Endodermal cell (in vitro differentiated cells): Measurements from ENCODE around the gene OXGR1. TPM values are rescaled to one million over a fixed set of nuclear protein-coding genes. Genes with fewer than 3 reads are reported as not detected.

Experiments
- DNase-seq: peaks from one replicate; pipeline ENCODE4 v3.0.0-alpha.2; 2017
- H3K27ac ChIP-seq: 2 replicates; pipeline ENCODE4 v1.5.1; 2013; ENCODE audit warnings: mild to moderate bottlenecking, low read depth, low read length, moderate library complexity
- H3K27me3 ChIP-seq: 2 replicates; pipeline ENCODE4 v1.6.1; 2013; ENCODE audit warnings: mild to moderate bottlenecking, low read length, moderate library complexity; ENCODE audit not compliant: insufficient read depth, control insufficient read depth, poor library complexity, severe bottlenecking
- H3K36me3 ChIP-seq: 2 replicates; pipeline ENCODE4 v1.7.0; 2013; ENCODE audit warnings: mild to moderate bottlenecking, low read length, moderate library complexity; ENCODE audit not compliant: control insufficient read depth, insufficient read depth
- H3K4me1 ChIP-seq: one replicate; pipeline ENCODE4 v1.7.0; 2013; ENCODE audit warnings: low read length; ENCODE audit not compliant: control insufficient read depth, insufficient read depth
- H3K4me3 ChIP-seq: 2 replicates; pipeline ENCODE4 v1.5.1; 2013; ENCODE audit warnings: mild to moderate bottlenecking, low read length, moderate library complexity
- H3K9ac ChIP-seq: 2 replicates; pipeline ENCODE4 v1.6.1; 2013; ENCODE audit warnings: mild to moderate bottlenecking, low read length, moderate library complexity; ENCODE audit not compliant: poor library complexity, severe bottlenecking; ENCODE audit errors: extremely low read depth
- H3K9me3 ChIP-seq: 2 replicates; pipeline ENCODE4 v1.6.1; 2013; ENCODE audit warnings: mild to moderate bottlenecking, low read length, moderate library complexity; ENCODE audit not compliant: control insufficient read depth
- H3K27ac Mint-ChIP-seq: 2 replicates; pipeline ENCODE4 v1.8.0; 2020; ENCODE audit warnings: mixed read lengths
- H3K27me3 Mint-ChIP-seq: 2 replicates; pipeline ENCODE4 v1.8.0; 2021; ENCODE audit warnings: mild to moderate bottlenecking, mixed read lengths; ENCODE audit not compliant: insufficient read depth
- H3K36me3 Mint-ChIP-seq: 2 replicates; pipeline ENCODE4 v1.8.0; 2020; ENCODE audit warnings: low read depth, mixed read lengths
- H3K4me1 Mint-ChIP-seq: 2 replicates; pipeline ENCODE4 v1.8.0; 2020; ENCODE audit warnings: mixed read lengths
- H3K4me3 Mint-ChIP-seq: 2 replicates; pipeline ENCODE4 v1.8.0; 2020; ENCODE audit warnings: mild to moderate bottlenecking, moderate library complexity, mixed read lengths
- H3K9me3 Mint-ChIP-seq: 2 replicates; pipeline ENCODE4 v1.8.0; 2020; ENCODE audit warnings: mild to moderate bottlenecking, mixed read lengths
- WGBS, 2 experiments: methylation state at CpG; one replicate each; pipeline versions ENCODE4 v1.1.5 to v1.1.7; 2013; ENCODE audit warnings: missing lambda C conversion rate in 2 of 2, mixed read lengths in 1 of 2; ENCODE audit not compliant: insufficient coverage in 1 of 2, insufficient read length in 1 of 2; 5-methylcytosine and 5-hydroxymethylcytosine counted together
- total RNA-seq, 2 donors: library from RNA; stranded (reverse); fragmentation: NEBNext Ultra II Directional in 1 of 2; extraction: Animal tissue kit (Norgen Biotek cat#: 25700) in 1 of 2; gene quantifications; 2 replicates in 1 of 2; 3 replicates in 1 of 2; pipeline ENCODE4 v1.2.1, GENCODE V29; 2021
- TF ChIP-seq, protein P1 (sequence below): fragments of 200-600 bp; sonication (generic); conservative IDR thresholded peaks from 2 replicates; pipeline ENCODE4 v1.5.0; 2021; ENCODE audit warnings: antibody characterized with exemption, mild to moderate bottlenecking

The OXGR1 gene
- total RNA-seq, 2 donors from 2014 or later = 1.4 to 1.6 TPM

DNA sequence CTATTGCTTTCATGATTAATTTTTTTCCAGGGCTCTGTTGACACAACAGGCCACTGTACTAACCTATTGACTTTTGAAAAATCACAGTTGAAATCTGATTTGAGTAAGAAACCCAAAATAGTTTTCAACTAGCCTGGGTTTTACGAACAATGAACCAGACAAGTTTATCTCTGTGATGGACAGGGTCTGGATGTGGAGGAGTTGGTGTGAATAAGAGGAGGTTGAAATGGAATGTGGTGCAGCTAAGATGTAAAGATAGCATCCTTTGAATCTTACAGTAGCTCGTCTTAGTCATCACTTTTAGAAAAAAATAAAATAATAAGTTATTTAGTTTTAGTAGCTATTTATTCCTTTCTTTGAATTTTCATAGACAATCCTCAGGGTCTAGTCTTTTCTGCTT, 8.3 kb upstream of the OXGR1 start:
- Histone ChIP-seq H3K36me3 (no peaks in the 10 kb centered on the region), H3K27me3 (peaks cover 82% of the 10 kb centered on the region), H3K9me3 (no peaks in the 10 kb centered on the region), H3K4me3 (no peak overlapping the region), H3K27ac (no peak overlapping the region), H3K4me1 (no peaks in the 10 kb centered on the region), H3K9ac (no peak overlapping the region)
- TF ChIP-seq, protein P1, sequence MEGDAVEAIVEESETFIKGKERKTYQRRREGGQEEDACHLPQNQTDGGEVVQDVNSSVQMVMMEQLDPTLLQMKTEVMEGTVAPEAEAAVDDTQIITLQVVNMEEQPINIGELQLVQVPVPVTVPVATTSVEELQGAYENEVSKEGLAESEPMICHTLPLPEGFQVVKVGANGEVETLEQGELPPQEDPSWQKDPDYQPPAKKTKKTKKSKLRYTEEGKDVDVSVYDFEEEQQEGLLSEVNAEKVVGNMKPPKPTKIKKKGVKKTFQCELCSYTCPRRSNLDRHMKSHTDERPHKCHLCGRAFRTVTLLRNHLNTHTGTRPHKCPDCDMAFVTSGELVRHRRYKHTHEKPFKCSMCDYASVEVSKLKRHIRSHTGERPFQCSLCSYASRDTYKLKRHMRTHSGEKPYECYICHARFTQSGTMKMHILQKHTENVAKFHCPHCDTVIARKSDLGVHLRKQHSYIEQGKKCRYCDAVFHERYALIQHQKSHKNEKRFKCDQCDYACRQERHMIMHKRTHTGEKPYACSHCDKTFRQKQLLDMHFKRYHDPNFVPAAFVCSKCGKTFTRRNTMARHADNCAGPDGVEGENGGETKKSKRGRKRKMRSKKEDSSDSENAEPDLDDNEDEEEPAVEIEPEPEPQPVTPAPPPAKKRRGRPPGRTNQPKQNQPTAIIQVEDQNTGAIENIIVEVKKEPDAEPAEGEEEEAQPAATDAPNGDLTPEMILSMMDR = no peak
- Mint-ChIP-seq H3K27ac (no peak overlapping the region), H3K9me3 (no peaks in the 10 kb centered on the region), H3K4me1 (no peaks in the 10 kb centered on the region), H3K4me3 (no peak overlapping the region), H3K36me3 (no peaks in the 10 kb centered on the region), H3K27me3 (peaks cover 85% of the 10 kb centered on the region)
- no peak for DNase-seq
- 83 to 90% methylated on average over 1 of the region's 2 CpGs for WGBS, 2 experiments

DNA sequence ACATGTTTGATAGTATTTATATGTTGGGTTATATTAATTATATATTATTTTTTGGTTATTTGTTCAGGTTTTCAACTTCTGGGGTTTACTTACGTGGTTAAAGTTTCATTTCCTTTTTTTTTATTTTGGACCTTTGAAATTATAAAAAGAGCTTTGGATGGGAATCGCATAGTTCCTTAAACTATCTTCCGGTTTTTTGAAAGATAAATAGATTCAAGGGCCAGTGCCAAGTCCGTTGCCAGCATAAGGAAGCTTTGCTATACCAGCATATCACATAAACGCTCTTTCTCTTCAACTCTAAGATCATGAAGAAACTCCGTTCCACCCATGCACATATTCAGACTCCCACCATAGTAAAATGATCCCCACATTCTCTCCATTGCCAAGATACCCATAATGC, 7.4 kb upstream of the OXGR1 start:
- 93 to 100% methylated on average over 3 to 6 of the region's 6 CpGs for WGBS, 2 experiments
- no peak overlapping the region for H3K27ac ChIP-seq

DNA sequence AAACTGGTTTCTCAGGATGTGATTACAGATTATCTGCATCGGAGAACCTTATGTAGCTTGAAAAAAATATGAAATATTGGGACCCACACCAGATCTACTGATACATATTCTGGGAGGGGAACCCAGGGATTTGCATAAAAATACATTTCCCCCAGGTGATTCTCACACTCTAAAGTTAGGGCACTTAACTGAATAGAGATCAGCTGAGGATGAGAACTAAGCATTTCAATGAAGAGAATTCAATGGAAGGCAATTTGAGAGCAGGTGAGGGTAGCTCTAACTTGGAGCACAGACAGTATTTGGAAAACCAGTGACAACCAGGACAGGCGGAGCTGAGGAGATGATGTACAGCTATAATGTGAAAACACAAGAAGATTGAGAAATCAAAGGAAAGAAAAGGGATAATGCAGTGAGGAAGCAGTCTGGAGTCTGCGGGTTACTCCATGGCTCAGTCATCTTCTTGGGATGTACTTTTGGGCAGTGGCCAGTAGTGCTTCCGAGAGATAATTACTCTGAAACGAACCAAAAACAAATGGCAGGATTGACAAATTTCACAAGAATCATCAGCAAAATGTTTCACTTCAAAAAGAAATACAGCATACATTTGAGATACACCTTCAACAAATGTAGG, 6.1 kb upstream of the OXGR1 start:
- Mint-ChIP-seq H3K36me3 (no peaks in the 10 kb centered on the region), H3K27ac (no peak overlapping the region), H3K4me3 (no peak overlapping the region), H3K9me3 (no peaks in the 10 kb centered on the region), H3K27me3 (peaks cover 96% of the 10 kb centered on the region), H3K4me1 (no peaks in the 10 kb centered on the region)
- H3K9me3 ChIP-seq = no peaks in the 10 kb centered on the region
- H3K9ac ChIP-seq = no peak overlapping the region
- no peaks in the 10 kb centered on the region for H3K36me3 ChIP-seq
- WGBS, 2 experiments = 76 to 87% methylated on average over 5 of the region's 5 CpGs
- TF ChIP-seq, protein P1 = no peak
- H3K4me3 ChIP-seq = no peak overlapping the region
- no peak overlapping the region for H3K27ac ChIP-seq
- no peaks in the 10 kb centered on the region for H3K4me1 ChIP-seq
- DNase-seq = no peak
- peaks cover 98% of the 10 kb centered on the region for H3K27me3 ChIP-seq

More for the DNA sequence above, 7.4 kb upstream of the OXGR1 start:
- H3K27me3 Mint-ChIP-seq = peaks cover 92% of the 10 kb centered on the region
- H3K9me3 Mint-ChIP-seq = no peaks in the 10 kb centered on the region
- Histone ChIP-seq H3K27me3 (peaks cover 92% of the 10 kb centered on the region), H3K9me3 (no peaks in the 10 kb centered on the region), H3K36me3 (no peaks in the 10 kb centered on the region), H3K4me3 (no peak overlapping the region), H3K4me1 (no peaks in the 10 kb centered on the region), H3K9ac (no peak overlapping the region)
- TF ChIP-seq, protein P1 = no peak
- no peak overlapping the region for H3K27ac Mint-ChIP-seq
- no peak overlapping the region for H3K4me3 Mint-ChIP-seq
- DNase-seq = no peak
- no peaks in the 10 kb centered on the region for H3K36me3 Mint-ChIP-seq
- no peaks in the 10 kb centered on the region for H3K4me1 Mint-ChIP-seq
